Esophagus squamous epithelium (tissue), 5 donors: ENCODE measurements around the gene LONP1. TPM values are rescaled to one million over a fixed set of nuclear protein-coding genes. Genes with fewer than 3 reads are reported as not detected.

Source experiments
- DNase-seq: peaks from one replicate; lab custom pipeline; 2025; lab: John Stamatoyannopoulos, UW
- H3K27ac ChIP-seq, 4 donors: fragments of 200-600 bp; sonication (generic); one replicate each; pipeline ENCODE4 v1.5.1; 2016 to 2019; ENCODE audit warnings: mild to moderate bottlenecking in 1 of 4
- H3K27me3 ChIP-seq, 4 donors: fragments of 200-600 bp; sonication (generic); 1 replicate in 3 of 4; 2 replicates in 1 of 4; pipeline versions ENCODE4 v1.5.1 to v1.6.0; 2017 to 2021; ENCODE audit warnings: antibody characterized with exemption in 1 of 4
- H3K36me3 ChIP-seq, 3 donors: fragments of 200-600 bp; sonication (generic); one replicate each; pipeline ENCODE4 v1.5.1; 2016 to 2019
- H3K4me1 ChIP-seq, 3 donors: fragments of 200-600 bp; sonication (generic); one replicate each; pipeline ENCODE4 v1.5.1; 2017 to 2019
- H3K4me3 ChIP-seq, 4 donors: fragments of 200-600 bp; sonication (generic); 1 replicate in 3 of 4; 2 replicates in 1 of 4; pipeline ENCODE4 v1.5.1; 2016 to 2019; ENCODE audit warnings: mild to moderate bottlenecking in 2 of 4, moderate library complexity in 1 of 4
- H3K9me3 ChIP-seq, 3 donors: fragments of 200-600 bp; sonication (generic); one replicate each; pipeline ENCODE4 v1.5.1; 2016 to 2019
- CTCF ChIP-seq, 6 experiments: fragments of 450-650 bp in 4 of 6; fragments of 200-600 bp in 2 of 6; sonication (generic) in 2 of 6; IDR thresholded peaks; one replicate each; pipeline ENCODE4 v1.5.1; 2016 to 2019; ENCODE audit warnings: antibody characterized with exemption in 6 of 6, mild to moderate bottlenecking in 4 of 6, moderate library complexity in 4 of 6
- POLR2A ChIP-seq, 4 donors: fragments of 450-650 bp; IDR thresholded peaks; one replicate each; pipeline ENCODE4 v1.6.1; 2017; ENCODE audit warnings: antibody characterized with exemption in 4 of 4, mild to moderate bottlenecking in 4 of 4, moderate library complexity in 3 of 4
- WGBS, 2 donors: methylation state at CpG; one replicate each; pipeline ENCODE4 v1.1.5; 2018; 5-methylcytosine and 5-hydroxymethylcytosine counted together
- intact Hi-C: fragments of 100-400 bp; cut with DNase I; formaldehyde crosslinking; loops from one replicate; pipeline ENCODE4 v1.15.0; 2022
- total RNA-seq, 4 donors: library from RNA; depleted of rRNA; stranded (reverse); fragments of >200 nt; gene quantifications; one replicate each; pipeline ENCODE4 v1.1.0, GENCODE V29; 2016
- donor health status: DM: yes; HTN: yes; CAD: no.

The LONP1 gene
- total RNA-seq, 4 donors from 2014 or later: 38.0 to 68.5 (median 51.2) TPM

GRCh38 chr19:5669212-5669611, 50.7 kb downstream of the LONP1 start:
- Histone ChIP-seq H3K27me3 (no peaks in the 10 kb centered on the region), H3K4me3 (no peak overlapping the region), H3K27ac (no peak overlapping the region), H3K9me3 (no peaks in the 10 kb centered on the region), H3K36me3 (peaks cover 42 to 71% (median 49%) of the 10 kb centered on the region in 3 donors), H3K4me1 (no peaks in the 10 kb centered on the region)
- intact Hi-C loops: no loop called here
- no peak for DNase-seq
- no peak for TF ChIP-seq CTCF (IDR thresholded peaks at IDR 0.05)
- no peak for TF ChIP-seq POLR2A (IDR thresholded peaks at IDR 0.05)
- 87% methylated on average over 3 of the region's 11 CpGs; no CpG with 5 or more reads in 1 of the 2 donors for WGBS, 2 donors

- Histone ChIP-seq H3K9me3 (no peaks in the 10 kb centered on the region), H3K4me1 (no peaks in the 10 kb centered on the region), H3K27me3 (no peaks in the 10 kb centered on the region), H3K4me3 (no peak overlapping the region), H3K27ac (no peak overlapping the region), H3K36me3 (peaks cover 54 to 85% (median 63%) of the 10 kb centered on the region in 3 donors)
- DNase-seq: no peak
- TF ChIP-seq POLR2A (IDR thresholded peaks at IDR 0.05): no peak
- intact Hi-C loops: no loop called here
- WGBS, 2 donors: 80 to 82% methylated on average over 1 to 15 of the region's 22 CpGs
Measured at GRCh38 chr19:5667751-5668271, 52.1 kb downstream of the LONP1 start.

GRCh38 chr19:5666921-5667610, 52.9 kb downstream of the LONP1 start:
- intact Hi-C loops: no loop called here
- H3K27ac ChIP-seq: no peak overlapping the region
- peaks cover 54 to 92% (median 71%) of the 10 kb centered on the region in 3 donors for H3K36me3 ChIP-seq
- no peaks in the 10 kb centered on the region for H3K4me1 ChIP-seq
- no peaks in the 10 kb centered on the region for H3K9me3 ChIP-seq
- H3K4me3 ChIP-seq: no peak overlapping the region
- no peaks in the 10 kb centered on the region for H3K27me3 ChIP-seq
- 81 to 91% methylated on average over 9 to 13 of the region's 26 CpGs for WGBS, 2 donors
- TF ChIP-seq CTCF (IDR thresholded peaks at IDR 0.05) (no peak), POLR2A (IDR thresholded peaks at IDR 0.05) (no peak)
- no peak for DNase-seq

GRCh38 chr19:5665781-5666513, 54.0 kb downstream of the LONP1 start:
- Histone ChIP-seq H3K4me1 (no peaks in the 10 kb centered on the region), H3K9me3 (no peaks in the 10 kb centered on the region), H3K4me3 (no peak overlapping the region), H3K36me3 (peaks cover 65 to 98% (median 82%) of the 10 kb centered on the region in 3 donors), H3K27ac (no peak overlapping the region), H3K27me3 (no peaks in the 10 kb centered on the region)
- no peak for TF ChIP-seq POLR2A (IDR thresholded peaks at IDR 0.05)
- no peak for TF ChIP-seq CTCF (IDR thresholded peaks at IDR 0.05)
- intact Hi-C loops: no loop called here
- 63 to 65% methylated on average over 8 to 9 of the region's 10 CpGs for WGBS, 2 donors
- DNase-seq: no peak

GRCh38 chr19:5664515-5664914, 55.4 kb downstream of the LONP1 start:
- TF ChIP-seq CTCF (IDR thresholded peaks at IDR 0.05) (no peak), POLR2A (IDR thresholded peaks at IDR 0.05) (no peak)
- H3K9me3 ChIP-seq: no peaks in the 10 kb centered on the region
- no peak for DNase-seq
- peaks cover 64 to 100% (median 89%) of the 10 kb centered on the region in 3 donors for H3K36me3 ChIP-seq
- no peak overlapping the region for H3K4me3 ChIP-seq
- no peaks in the 10 kb centered on the region for H3K27me3 ChIP-seq
- intact Hi-C loops: no loop called here
- no peaks in the 10 kb centered on the region for H3K4me1 ChIP-seq
- H3K27ac ChIP-seq: no peak overlapping the region
- WGBS, 2 donors: no CpG with 5 or more reads among the region's 2 CpGs
